ENCODE data around the gene LAPTM5.
A peak's percentile ranks its signal among the peaks of the same experiment; 100 is the strongest.

- TF ChIP-seq POLR2AphosphoS5 (IDR thresholded peaks at IDR 0.05; ENCODE audit: low read length) (no peak; the same call in none of the 2 replicates), POLR2AphosphoS2 (IDR thresholded peaks at IDR 0.05; ENCODE audit: low read depth, low read length) (no peak), BCL11A (IDR thresholded peaks at IDR 0.05; ENCODE audit: low read depth, low read length) (peak; percentile 73)
- TF ChIP-seq, protein P1, sequence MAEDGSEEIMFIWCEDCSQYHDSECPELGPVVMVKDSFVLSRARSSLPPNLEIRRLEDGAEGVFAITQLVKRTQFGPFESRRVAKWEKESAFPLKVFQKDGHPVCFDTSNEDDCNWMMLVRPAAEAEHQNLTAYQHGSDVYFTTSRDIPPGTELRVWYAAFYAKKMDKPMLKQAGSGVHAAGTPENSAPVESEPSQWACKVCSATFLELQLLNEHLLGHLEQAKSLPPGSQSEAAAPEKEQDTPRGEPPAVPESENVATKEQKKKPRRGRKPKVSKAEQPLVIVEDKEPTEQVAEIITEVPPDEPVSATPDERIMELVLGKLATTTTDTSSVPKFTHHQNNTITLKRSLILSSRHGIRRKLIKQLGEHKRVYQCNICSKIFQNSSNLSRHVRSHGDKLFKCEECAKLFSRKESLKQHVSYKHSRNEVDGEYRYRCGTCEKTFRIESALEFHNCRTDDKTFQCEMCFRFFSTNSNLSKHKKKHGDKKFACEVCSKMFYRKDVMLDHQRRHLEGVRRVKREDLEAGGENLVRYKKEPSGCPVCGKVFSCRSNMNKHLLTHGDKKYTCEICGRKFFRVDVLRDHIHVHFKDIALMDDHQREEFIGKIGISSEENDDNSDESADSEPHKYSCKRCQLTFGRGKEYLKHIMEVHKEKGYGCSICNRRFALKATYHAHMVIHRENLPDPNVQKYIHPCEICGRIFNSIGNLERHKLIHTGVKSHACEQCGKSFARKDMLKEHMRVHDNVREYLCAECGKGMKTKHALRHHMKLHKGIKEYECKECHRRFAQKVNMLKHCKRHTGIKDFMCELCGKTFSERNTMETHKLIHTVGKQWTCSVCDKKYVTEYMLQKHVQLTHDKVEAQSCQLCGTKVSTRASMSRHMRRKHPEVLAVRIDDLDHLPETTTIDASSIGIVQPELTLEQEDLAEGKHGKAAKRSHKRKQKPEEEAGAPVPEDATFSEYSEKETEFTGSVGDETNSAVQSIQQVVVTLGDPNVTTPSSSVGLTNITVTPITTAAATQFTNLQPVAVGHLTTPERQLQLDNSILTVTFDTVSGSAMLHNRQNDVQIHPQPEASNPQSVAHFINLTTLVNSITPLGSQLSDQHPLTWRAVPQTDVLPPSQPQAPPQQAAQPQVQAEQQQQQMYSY (CRISPR knock-in tag; IDR thresholded peaks at IDR 0.05), result no peak
Observed at GRCh38 chr1:30765556-30766434, 8.2 kb upstream of the LAPTM5 start.

Measured in GM12878 (cell line).